ENCODE results near the gene IGF2BP2.
"Not testable (repeated sequence)": the region's sequence is repeated elsewhere in the genome, so short reads cannot be mapped to it uniquely, and the experiment has no call there.

Gene IGF2BP2

GRCh38 chr3:185653949-185654757, 170.7 kb downstream of the IGF2BP2 start:
- H3K27ac ChIP-seq (ENCODE audit: low read depth, low read length), result no peak overlapping the region
- peaks cover 13 to 49% (median 44%) of the 10 kb centered on the region in 5 donors for H3K4me1 ChIP-seq (ENCODE audit: control insufficient read depth in 5 of 5, insufficient read depth in 5 of 5, low read length in 5 of 5)
- peaks cover 0 to 2% (median 0%) of the 10 kb centered on the region in 5 donors for H3K36me3 ChIP-seq (ENCODE audit: control insufficient read depth in 5 of 5, insufficient read depth in 5 of 5, low read length in 5 of 5)
- no peaks in the 10 kb centered on the region for H3K9me3 ChIP-seq (ENCODE audit: control insufficient read depth in 5 of 5, low read length in 5 of 5)
- H3K27me3 ChIP-seq (ENCODE audit: control insufficient read depth in 5 of 5, insufficient read depth in 4 of 5, low read length in 5 of 5), result no peaks in the 10 kb centered on the region
- no peak overlapping the region for H3K9ac ChIP-seq (ENCODE audit: low read length in 5 of 5)
- no peak overlapping the region for H3K4me3 ChIP-seq (ENCODE audit: low read depth in 1 of 5, low read length in 5 of 5)

GRCh38 chr3:185651971-185652370, 172.9 kb downstream of the IGF2BP2 start:
- Histone ChIP-seq H3K9ac (ENCODE audit: low read length in 5 of 5) (no peak overlapping the region), H3K27ac (ENCODE audit: low read depth, low read length) (no peak overlapping the region), H3K27me3 (ENCODE audit: control insufficient read depth in 5 of 5, insufficient read depth in 4 of 5, low read length in 5 of 5) (no peaks in the 10 kb centered on the region), H3K4me1 (ENCODE audit: control insufficient read depth in 5 of 5, insufficient read depth in 5 of 5, low read length in 5 of 5) (peaks cover 6 to 32% (median 27%) of the 10 kb centered on the region in 5 donors), H3K9me3 (ENCODE audit: control insufficient read depth in 5 of 5, low read length in 5 of 5) (no peaks in the 10 kb centered on the region), H3K36me3 (ENCODE audit: control insufficient read depth in 5 of 5, insufficient read depth in 5 of 5, low read length in 5 of 5) (peaks cover 0 to 2% (median 0%) of the 10 kb centered on the region in 5 donors), H3K4me3 (ENCODE audit: low read depth in 1 of 5, low read length in 5 of 5) (no peak overlapping the region)

- Histone ChIP-seq H3K27ac (ENCODE audit: low read depth, low read length) (no peak overlapping the region), H3K4me3 (ENCODE audit: low read depth in 1 of 5, low read length in 5 of 5) (no peak overlapping the region), H3K36me3 (ENCODE audit: control insufficient read depth in 5 of 5, insufficient read depth in 5 of 5, low read length in 5 of 5) (peaks cover 0 to 6% (median 0%) of the 10 kb centered on the region in 5 donors), H3K27me3 (ENCODE audit: control insufficient read depth in 5 of 5, insufficient read depth in 4 of 5, low read length in 5 of 5) (no peaks in the 10 kb centered on the region), H3K4me1 (ENCODE audit: control insufficient read depth in 5 of 5, insufficient read depth in 5 of 5, low read length in 5 of 5) (peaks cover 0 to 20% (median 10%) of the 10 kb centered on the region in 5 donors), H3K9ac (ENCODE audit: low read length in 5 of 5) (no peak overlapping the region), H3K9me3 (ENCODE audit: control insufficient read depth in 5 of 5, low read length in 5 of 5) (no peaks in the 10 kb centered on the region)
Observed at GRCh38 chr3:185649414-185649813, 175.4 kb downstream of the IGF2BP2 start.

- no peak overlapping the region for H3K27ac ChIP-seq (ENCODE audit: low read depth, low read length)
- H3K9ac ChIP-seq (ENCODE audit: low read length in 5 of 5), result no peak overlapping the region
- no peak overlapping the region for H3K4me3 ChIP-seq (ENCODE audit: low read depth in 1 of 5, low read length in 5 of 5)
- H3K27me3 ChIP-seq (ENCODE audit: control insufficient read depth in 5 of 5, insufficient read depth in 4 of 5, low read length in 5 of 5), result no peaks in the 10 kb centered on the region
- peaks cover 0 to 4% (median 0%) of the 10 kb centered on the region in 5 donors for H3K36me3 ChIP-seq (ENCODE audit: control insufficient read depth in 5 of 5, insufficient read depth in 5 of 5, low read length in 5 of 5)
- no peaks in the 10 kb centered on the region for H3K9me3 ChIP-seq (ENCODE audit: control insufficient read depth in 5 of 5, low read length in 5 of 5)
- H3K4me1 ChIP-seq (ENCODE audit: control insufficient read depth in 5 of 5, insufficient read depth in 5 of 5, low read length in 5 of 5), result peaks cover 0 to 20% (median 10%) of the 10 kb centered on the region in 5 donors
Observed at GRCh38 chr3:185648396-185648795, 176.4 kb downstream of the IGF2BP2 start.

- H3K36me3 ChIP-seq (ENCODE audit: control insufficient read depth in 5 of 5, insufficient read depth in 5 of 5, low read length in 5 of 5), result peaks cover 0 to 4% (median 0%) of the 10 kb centered on the region in 5 donors
- H3K27ac ChIP-seq (ENCODE audit: low read depth, low read length), result no peak overlapping the region
- no peak overlapping the region for H3K9ac ChIP-seq (ENCODE audit: low read length in 5 of 5)
- no peak overlapping the region for H3K4me3 ChIP-seq (ENCODE audit: low read depth in 1 of 5, low read length in 5 of 5)
- no peaks in the 10 kb centered on the region for H3K27me3 ChIP-seq (ENCODE audit: control insufficient read depth in 5 of 5, insufficient read depth in 4 of 5, low read length in 5 of 5)
- H3K9me3 ChIP-seq (ENCODE audit: control insufficient read depth in 5 of 5, low read length in 5 of 5), result no peaks in the 10 kb centered on the region
- H3K4me1 ChIP-seq (ENCODE audit: control insufficient read depth in 5 of 5, insufficient read depth in 5 of 5, low read length in 5 of 5), result peaks cover 0 to 20% (median 10%) of the 10 kb centered on the region in 5 donors
Observed at GRCh38 chr3:185647880-185648210, 177.0 kb downstream of the IGF2BP2 start.

GRCh38 chr3:185647134-185647879, 177.5 kb downstream of the IGF2BP2 start:
- Histone ChIP-seq H3K4me3 (ENCODE audit: low read depth in 1 of 5, low read length in 5 of 5) (no peak overlapping the region), H3K27ac (ENCODE audit: low read depth, low read length) (no peak overlapping the region), H3K27me3 (ENCODE audit: control insufficient read depth in 5 of 5, insufficient read depth in 4 of 5, low read length in 5 of 5) (no peaks in the 10 kb centered on the region), H3K36me3 (ENCODE audit: control insufficient read depth in 5 of 5, insufficient read depth in 5 of 5, low read length in 5 of 5) (peaks cover 0 to 4% (median 0%) of the 10 kb centered on the region in 5 donors), H3K9me3 (ENCODE audit: control insufficient read depth in 5 of 5, low read length in 5 of 5) (no peaks in the 10 kb centered on the region), H3K9ac (ENCODE audit: low read length in 5 of 5) (no peak overlapping the region), H3K4me1 (ENCODE audit: control insufficient read depth in 5 of 5, insufficient read depth in 5 of 5, low read length in 5 of 5) (peaks cover 0 to 20% (median 10%) of the 10 kb centered on the region in 5 donors)

GRCh38 chr3:185646382-185647133, 178.3 kb downstream of the IGF2BP2 start:
- Histone ChIP-seq H3K9ac (ENCODE audit: low read length in 5 of 5) (no peak overlapping the region), H3K4me1 (ENCODE audit: control insufficient read depth in 5 of 5, insufficient read depth in 5 of 5, low read length in 5 of 5) (peaks cover 0 to 20% (median 10%) of the 10 kb centered on the region in 5 donors), H3K9me3 (ENCODE audit: control insufficient read depth in 5 of 5, low read length in 5 of 5) (no peaks in the 10 kb centered on the region), H3K27ac (ENCODE audit: low read depth, low read length) (no peak overlapping the region), H3K4me3 (ENCODE audit: low read depth in 1 of 5, low read length in 5 of 5) (no peak overlapping the region), H3K36me3 (ENCODE audit: control insufficient read depth in 5 of 5, insufficient read depth in 5 of 5, low read length in 5 of 5) (peaks cover 0 to 4% (median 0%) of the 10 kb centered on the region in 5 donors), H3K27me3 (ENCODE audit: control insufficient read depth in 5 of 5, insufficient read depth in 4 of 5, low read length in 5 of 5) (no peaks in the 10 kb centered on the region)

- H3K4me3 ChIP-seq (ENCODE audit: low read depth in 1 of 5, low read length in 5 of 5), result no peak overlapping the region
- H3K27me3 ChIP-seq (ENCODE audit: control insufficient read depth in 5 of 5, insufficient read depth in 4 of 5, low read length in 5 of 5), result no peaks in the 10 kb centered on the region
- peaks cover 0 to 4% (median 0%) of the 10 kb centered on the region in 5 donors for H3K36me3 ChIP-seq (ENCODE audit: control insufficient read depth in 5 of 5, insufficient read depth in 5 of 5, low read length in 5 of 5)
- H3K4me1 ChIP-seq (ENCODE audit: control insufficient read depth in 5 of 5, insufficient read depth in 5 of 5, low read length in 5 of 5), result peaks cover 0 to 16% (median 7%) of the 10 kb centered on the region in 5 donors
- no peaks in the 10 kb centered on the region for H3K9me3 ChIP-seq (ENCODE audit: control insufficient read depth in 5 of 5, low read length in 5 of 5)
- no peak overlapping the region for H3K9ac ChIP-seq (ENCODE audit: low read length in 5 of 5)
- no peak overlapping the region for H3K27ac ChIP-seq (ENCODE audit: low read depth, low read length)
Observed at GRCh38 chr3:185645596-185646381, 179.1 kb downstream of the IGF2BP2 start.

- not testable (repeated sequence) for H3K9ac ChIP-seq (ENCODE audit: low read length in 5 of 5); H3K27me3 ChIP-seq (ENCODE audit: control insufficient read depth in 5 of 5, insufficient read depth in 4 of 5, low read length in 5 of 5); H3K4me3 ChIP-seq (ENCODE audit: low read depth in 1 of 5, low read length in 5 of 5); H3K36me3 ChIP-seq (ENCODE audit: control insufficient read depth in 5 of 5, insufficient read depth in 5 of 5, low read length in 5 of 5); H3K27ac ChIP-seq (ENCODE audit: low read depth, low read length); H3K9me3 ChIP-seq (ENCODE audit: control insufficient read depth in 5 of 5, low read length in 5 of 5)
- peaks cover 0 to 11% (median 1%) of the 10 kb centered on the region in 5 donors for H3K4me1 ChIP-seq (ENCODE audit: control insufficient read depth in 5 of 5, insufficient read depth in 5 of 5, low read length in 5 of 5)
Observed at GRCh38 chr3:185645191-185645590, 179.7 kb downstream of the IGF2BP2 start.
